Keratinocyte (primary cell): ENCODE measurements around the gene RALGPS1. TPM values are rescaled to one million over a fixed set of nuclear protein-coding genes. Genes with fewer than 3 reads are reported as not detected.

Source experiments
- DNase-seq: peaks from one replicate; pipeline ENCODE4 v3.0.0-alpha.2; 2011; ENCODE audit warnings: low read depth, missing footprints, low spot score
- FAIRE-seq: peaks from 2 replicates; lab custom pipeline; 2011; peaks lifted over from hg19 to GRCh38; lab: Jason Lieb, UNC
- H2AFZ ChIP-seq: 2 replicates; pipeline ENCODE4 v1.6.0; 2012; ENCODE audit warnings: low read length, control low read depth, inconsistent platforms; ENCODE audit not compliant: control insufficient read depth
- H3K27ac ChIP-seq: 2 replicates; pipeline ENCODE4 v1.5.1; 2011; ENCODE audit warnings: low read length; ENCODE audit not compliant: control insufficient read depth, insufficient read depth
- H3K27me3 ChIP-seq: 3 replicates; pipeline ENCODE4 v1.6.0; 2011; ENCODE audit warnings: low read length; ENCODE audit not compliant: control insufficient read depth, insufficient read depth; ENCODE audit errors: extremely low read depth
- H3K36me3 ChIP-seq, 2 experiments: 2 replicates in 1 of 2; 3 replicates in 1 of 2; pipeline ENCODE4 v1.5.1; 2011; ENCODE audit warnings: low read length in 2 of 2, mild to moderate bottlenecking in 1 of 2; ENCODE audit not compliant: control insufficient read depth in 2 of 2, insufficient read depth in 2 of 2; ENCODE audit errors: extremely low read depth in 1 of 2
- H3K4me1 ChIP-seq: 3 replicates; pipeline ENCODE4 v1.5.1; 2011; ENCODE audit warnings: low read length; ENCODE audit not compliant: control insufficient read depth, insufficient read depth; ENCODE audit errors: extremely low read depth
- H3K4me2 ChIP-seq: 3 replicates; pipeline ENCODE4 v1.6.0; 2011; ENCODE audit warnings: low read depth, low read length; ENCODE audit not compliant: control insufficient read depth, insufficient read depth; ENCODE audit errors: extremely low read depth
- H3K4me3 ChIP-seq, 3 experiments: fragments of 200-600 bp in 1 of 3; sonication (generic) in 1 of 3; 2 replicates in 2 of 3; 3 replicates in 1 of 3; pipeline ENCODE4 v1.5.1; 2011 to 2016; ENCODE audit warnings: low read length in 3 of 3, mild to moderate bottlenecking in 3 of 3, control low read depth in 2 of 3, inconsistent platforms in 1 of 3, low read depth in 1 of 3, mixed read lengths in 1 of 3, mixed run types in 1 of 3, moderate library complexity in 1 of 3; ENCODE audit not compliant: control insufficient read depth in 2 of 3, insufficient read depth in 2 of 3; ENCODE audit errors: extremely low read depth in 1 of 3
- H3K79me2 ChIP-seq: 2 replicates; pipeline ENCODE4 v1.6.0; 2012; ENCODE audit warnings: low read length; ENCODE audit not compliant: control insufficient read depth, insufficient read depth
- H3K9ac ChIP-seq: 3 replicates; pipeline ENCODE4 v1.6.0; 2011; ENCODE audit warnings: low read length; ENCODE audit not compliant: control insufficient read depth, insufficient read depth; ENCODE audit errors: extremely low read depth
- H3K9me1 ChIP-seq: 3 replicates; pipeline ENCODE4 v1.6.0; 2011; ENCODE audit warnings: low read length; ENCODE audit not compliant: control insufficient read depth, insufficient read depth; ENCODE audit errors: extremely low read depth
- H3K9me3 ChIP-seq: 2 replicates; pipeline ENCODE4 v1.5.1; 2012; ENCODE audit warnings: low read depth, low read length; ENCODE audit not compliant: control insufficient read depth
- H4K20me1 ChIP-seq: 3 replicates; pipeline ENCODE4 v1.6.0; 2011; ENCODE audit warnings: low read length; ENCODE audit not compliant: control insufficient read depth, insufficient read depth; ENCODE audit errors: extremely low read depth
- CTCF ChIP-seq, 3 experiments: IDR thresholded peaks in 1 of 3; conservative IDR thresholded peaks in 1 of 3; optimal IDR thresholded peaks in 1 of 3; 2 replicates in 2 of 3; 3 replicates in 1 of 3; pipeline versions ENCODE3 to v1.5.1; 2011; ENCODE audit warnings: low read length in 3 of 3, mild to moderate bottlenecking in 3 of 3, moderate library complexity in 2 of 3, control low read depth in 1 of 3, inconsistent platforms in 1 of 3; ENCODE audit not compliant: insufficient read depth in 2 of 3; ENCODE audit errors: extremely low read depth in 1 of 3
- EZH2 ChIP-seq: IDR thresholded peaks from one replicate; pipeline ENCODE4 v1.6.1; 2012; ENCODE audit warnings: inconsistent platforms, mild to moderate bottlenecking, low read length, moderate library complexity
- dilution Hi-C: fragments of 300-500 bp; cut with MboI; formaldehyde crosslinking; loops from one replicate; pipeline ENCODE4 v1.7.0; 2020; ENCODE audit warnings: low sequenced_read_pairs; ENCODE audit not compliant: extremely low pct_ligation_motif_present
- polyA plus RNA-seq, 5 experiments: library from polyadenylated mRNA; depleted of rRNA in 3 of 5; stranded (reverse) in 3 of 5; stranded (forward) in 1 of 5; unstranded in 1 of 5; fragments of >200 nt; gene quantifications; 1 replicate in 1 of 5; 2 replicates in 3 of 5; 3 replicates in 1 of 5; pipeline versions ENCODE4 v1.2.1 to v1.2.3, GENCODE V29; 2011 to 2012; ENCODE audit warnings: missing spikeins in 2 of 5, low read depth in 1 of 5, low replicate concordance in 1 of 5

Gene RALGPS1
- polyA plus RNA-seq, 1 donor (not counting 4 experiments of a cell fraction or from before 2014, with no cell fraction given): 0.56 TPM

- no peaks in the 10 kb centered on the region for H3K36me3 ChIP-seq
- H3K4me2 ChIP-seq: no peak overlapping the region
- H3K4me1 ChIP-seq: peaks cover 4% of the 10 kb centered on the region
- dilution Hi-C loops: no loop called here
- TF ChIP-seq EZH2 (no peak), CTCF (optimal IDR thresholded peaks at IDR 0.05 in 1 of 3, IDR thresholded peaks at IDR 0.05 in 1 of 3, conservative IDR thresholded peaks at IDR 0.05 in 1 of 3; ENCODE audit: extremely low read depth in 1 of 3, insufficient read depth in 2 of 3, low read length in 3 of 3) (no peak)
- no peaks in the 10 kb centered on the region for H3K9me1 ChIP-seq
- H3K4me3 ChIP-seq: no peak overlapping the region
- no peak overlapping the region for H2AFZ ChIP-seq
- H3K27me3 ChIP-seq: peaks cover 3% of the 10 kb centered on the region
- DNase-seq: no peak
- H3K27ac ChIP-seq: no peak overlapping the region
- FAIRE-seq: no peak
- no peaks in the 10 kb centered on the region for H3K9me3 ChIP-seq
- H3K79me2 ChIP-seq: no peaks in the 10 kb centered on the region
- H3K9ac ChIP-seq: no peak overlapping the region
- H4K20me1 ChIP-seq: no peaks in the 10 kb centered on the region
Observed at GRCh38 chr9:127032256-127032655, 117.7 kb downstream of the RALGPS1 start.

DNA sequence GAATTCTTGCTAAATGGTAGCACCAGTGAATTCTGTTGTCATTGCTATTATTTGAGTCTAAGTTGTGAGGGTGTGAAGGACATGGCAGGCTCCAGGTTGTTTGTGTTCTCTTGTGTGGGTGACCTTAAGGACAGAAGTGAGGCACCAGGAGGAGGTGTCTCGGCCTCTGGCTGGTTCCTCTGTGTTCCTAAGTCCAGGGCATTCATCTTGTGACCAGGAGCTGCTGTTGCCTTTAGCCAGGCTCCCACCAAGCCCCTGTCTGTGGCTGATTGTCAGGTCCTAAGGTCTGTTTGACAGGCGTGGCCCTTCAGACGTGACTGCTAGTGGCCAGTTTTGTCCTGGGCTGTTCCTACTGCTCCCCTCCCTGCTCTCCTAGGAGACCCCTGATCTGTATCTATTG, 118.5 kb downstream of the RALGPS1 start:
- no peak overlapping the region for H3K4me3 ChIP-seq
- no peak overlapping the region for H3K9ac ChIP-seq
- no peaks in the 10 kb centered on the region for H3K4me1 ChIP-seq
- DNase-seq (no peak), FAIRE-seq (no peak)
- no peaks in the 10 kb centered on the region for H3K79me2 ChIP-seq
- H4K20me1 ChIP-seq: no peaks in the 10 kb centered on the region
- H3K9me1 ChIP-seq: no peaks in the 10 kb centered on the region
- no peak overlapping the region for H3K4me2 ChIP-seq
- TF ChIP-seq CTCF (optimal IDR thresholded peaks at IDR 0.05 in 1 of 3, IDR thresholded peaks at IDR 0.05 in 1 of 3, conservative IDR thresholded peaks at IDR 0.05 in 1 of 3; ENCODE audit: extremely low read depth in 1 of 3, insufficient read depth in 2 of 3, low read length in 3 of 3): no peak
- TF ChIP-seq EZH2: no peak
- no peak overlapping the region for H2AFZ ChIP-seq
- H3K36me3 ChIP-seq: no peaks in the 10 kb centered on the region
- dilution Hi-C loops: no loop called here
- no peaks in the 10 kb centered on the region for H3K9me3 ChIP-seq
- H3K27me3 ChIP-seq: peaks cover 3% of the 10 kb centered on the region
- H3K27ac ChIP-seq: no peak overlapping the region
